OCI-LY7 (cell line): ENCODE data around the gene AKAP7.

Source experiments
- CTCF ChIP-seq: fragments of 200-600 bp; sonication (generic); conservative IDR thresholded peaks from 2 replicates; pipeline ENCODE4 v1.5.1; 2014; ENCODE audit warnings: mild to moderate bottlenecking, antibody characterized with exemption, low read length, moderate library complexity, mixed read lengths
- EZH2phosphoT487 ChIP-seq: fragments of 200-600 bp; sonication (generic); IDR thresholded peaks from 2 replicates; pipeline ENCODE4 v1.6.1; 2018; ENCODE audit warnings: low read depth, borderline replicate concordance, mild to moderate bottlenecking, mixed run types, antibody characterized with exemption, low read length, moderate library complexity, mixed read lengths

- TF ChIP-seq CTCF (no peak), EZH2phosphoT487 (no peak)
Observed at GRCh38 chr6:131225959-131226358, 90.7 kb downstream of the AKAP7 start.
